Stimulated activated CD4-positive, alpha-beta T cell treated with anti-CD3 and anti-CD28 coated beads, Interleukin-1b, Interleukin-23, amount 100 ng/mL, for 1 hour (primary cell): ENCODE data around the gene MEPE.

Experiments used
- DNase-seq, 2 donors: peaks; one replicate each; pipeline ENCODE4 v3.0.0-alpha.2; 2020; ENCODE audit warnings: low read depth in 2 of 2

MEPE gene

GRCh38 chr4:87832669-87833068, at the start of gene MEPE:
Gene MEPE, plus strand, starts transcription at chr4:87832969. Its CDS starts 1,746 bp downstream, at chr4:87834715.
- no peak for DNase-seq

- no peak for DNase-seq
Measured at GRCh38 chr4:87783781-87784180, 49.0 kb upstream of the MEPE start.

- no peak for DNase-seq
Measured at GRCh38 chr4:87785731-87786509, 46.8 kb upstream of the MEPE start.

GRCh38 chr4:87799301-87800113, 33.3 kb upstream of the MEPE start, which contains the start of gene IBSP:
Gene IBSP, plus strand, starts transcription at chr4:87799554. Its CDS starts 2,808 bp downstream, at chr4:87802362.
- no peak for DNase-seq

- DNase-seq, result no peak
Measured at GRCh38 chr4:87802858-87803257, 29.9 kb upstream of the MEPE start.

GRCh38 chr4:87803421-87803820, 29.3 kb upstream of the MEPE start:
- DNase-seq, result no peak

- no peak for DNase-seq
Measured at GRCh38 chr4:87804871-87805270, 27.9 kb upstream of the MEPE start.

- no peak for DNase-seq
Measured at GRCh38 chr4:87805971-87806370, 26.8 kb upstream of the MEPE start.

GRCh38 chr4:87806520-87806919, 26.2 kb upstream of the MEPE start:
- DNase-seq, result no peak

GRCh38 chr4:87807402-87807801, 25.4 kb upstream of the MEPE start:
- no peak for DNase-seq

GRCh38 chr4:87811977-87812376, 20.8 kb upstream of the MEPE start:
- DNase-seq, result no peak

GRCh38 chr4:87819281-87819919, 13.4 kb upstream of the MEPE start:
- DNase-seq, result no peak

- no peak for DNase-seq
Measured at GRCh38 chr4:87823200-87823599, 9.6 kb upstream of the MEPE start.

- DNase-seq, result no peak
Measured at GRCh38 chr4:87823724-87824123, 9.0 kb upstream of the MEPE start.

- DNase-seq, result no peak
Measured at GRCh38 chr4:87824352-87824751, 8.4 kb upstream of the MEPE start.

- no peak for DNase-seq
Measured at GRCh38 chr4:87834401-87834800, 1.6 kb downstream of the MEPE start.

- no peak for DNase-seq
Measured at GRCh38 chr4:87835197-87835596, 2.4 kb downstream of the MEPE start.

- DNase-seq, result no peak
Measured at GRCh38 chr4:87835743-87836142, 3.0 kb downstream of the MEPE start.

- DNase-seq, result no peak
Measured at GRCh38 chr4:87838205-87838604, 5.4 kb downstream of the MEPE start.

GRCh38 chr4:87838890-87839591, 6.3 kb downstream of the MEPE start:
- DNase-seq, result no peak

- no peak for DNase-seq
Measured at GRCh38 chr4:87839592-87839946, 6.8 kb downstream of the MEPE start.

- no peak for DNase-seq
Measured at GRCh38 chr4:87840149-87840548, 7.4 kb downstream of the MEPE start.
